Activated CD4-positive, alpha-beta T cell treated with anti-CD3 and anti-CD28 coated beads, Interleukin-2, amount 10 ng/mL, durations not matched to agents 7 days and 5 days (primary cell): ENCODE data around the gene PCBD2. TPM values are rescaled to one million over a fixed set of nuclear protein-coding genes. Genes with fewer than 3 reads are reported as not detected.
"Not testable (repeated sequence)": the region's sequence is repeated elsewhere in the genome, so short reads cannot be mapped to it uniquely, and the experiment has no call there.

Experiments used
- CTCF ChIA-PET: fragments of 350-600 bp; sonication (Branson Sonifier 250); formaldehyde crosslinking; loops from one replicate; lab custom pipeline; 2021; ENCODE audit warnings: antibody characterized with exemption; lab: Charles Lee
- POLR2A ChIA-PET: fragments of 350-600 bp; sonication (Branson Sonifier 250); formaldehyde crosslinking; loops from one replicate; lab custom pipeline; 2021; ENCODE audit warnings: antibody characterized with exemption; lab: Charles Lee
- DNase-seq: peaks from one replicate; pipeline ENCODE4 v3.0.0-alpha.2; 2020
- H3K27ac Mint-ChIP-seq: one replicate; pipeline ENCODE4 v1.8.0; 2021; ENCODE audit warnings: mild to moderate bottlenecking, moderate library complexity, mixed read lengths
- H3K27me3 Mint-ChIP-seq: one replicate; pipeline ENCODE4 v1.8.0; 2021; ENCODE audit warnings: mixed read lengths
- H3K36me3 Mint-ChIP-seq: one replicate; pipeline ENCODE4 v1.8.0; 2021; ENCODE audit warnings: low read depth, mixed read lengths
- H3K4me1 Mint-ChIP-seq: one replicate; pipeline ENCODE4 v1.8.0; 2021; ENCODE audit warnings: mixed read lengths
- H3K4me3 Mint-ChIP-seq: one replicate; pipeline ENCODE4 v1.8.0; 2021; ENCODE audit warnings: mild to moderate bottlenecking, moderate library complexity, mixed read lengths
- H3K9me3 Mint-ChIP-seq: one replicate; pipeline ENCODE4 v1.8.0; 2021; ENCODE audit warnings: mixed read lengths
- total RNA-seq, 2 experiments: library from RNA; stranded (reverse); gene quantifications; one replicate each; pipeline ENCODE4 v1.2.3, GENCODE V29; 2021

PCBD2 gene
- total RNA-seq, 2 experiments from 2014 or later: 15.4 to 15.7 TPM

GRCh38 chr5:134968055-134968454, 63.1 kb downstream of the PCBD2 start:
- Mint-ChIP-seq H3K9me3 (no peaks in the 10 kb centered on the region), H3K4me3 (no peak overlapping the region), H3K36me3 (peaks cover 14% of the 10 kb centered on the region), H3K27ac (no peak overlapping the region), H3K27me3 (no peaks in the 10 kb centered on the region), H3K4me1 (peaks cover 32% of the 10 kb centered on the region)
- no peak for DNase-seq
- CTCF ChIA-PET: no interaction called here
- POLR2A ChIA-PET: no interaction called here

- peaks cover 21% of the 10 kb centered on the region for H3K4me1 Mint-ChIP-seq
- CTCF ChIA-PET: interaction anchor here (1.1 kb wide), 1 partner anchor 21 kb away, joined by 3 read pairs; no protein-coding TSS in a partner anchor
- no peak overlapping the region for H3K27ac Mint-ChIP-seq
- no peak overlapping the region for H3K4me3 Mint-ChIP-seq
- no peaks in the 10 kb centered on the region for H3K27me3 Mint-ChIP-seq
- peaks cover 13% of the 10 kb centered on the region for H3K36me3 Mint-ChIP-seq
- POLR2A ChIA-PET: no interaction called here
- no peaks in the 10 kb centered on the region for H3K9me3 Mint-ChIP-seq
- DNase-seq: no peak
Measured at GRCh38 chr5:134969166-134969565, 64.2 kb downstream of the PCBD2 start.

GRCh38 chr5:134975078-134975715, 70.3 kb downstream of the PCBD2 start:
- Mint-ChIP-seq H3K9me3 (peaks cover 13% of the 10 kb centered on the region), H3K4me3 (no peak overlapping the region), H3K36me3 (peaks cover 13% of the 10 kb centered on the region), H3K27me3 (no peaks in the 10 kb centered on the region), H3K4me1 (no peaks in the 10 kb centered on the region), H3K27ac (no peak overlapping the region)
- CTCF ChIA-PET: no interaction called here
- DNase-seq: no peak
- POLR2A ChIA-PET: no interaction called here

GRCh38 chr5:134975843-134976242, 70.9 kb downstream of the PCBD2 start:
- CTCF ChIA-PET: no interaction called here
- DNase-seq: no peak
- POLR2A ChIA-PET: no interaction called here
- H3K27ac Mint-ChIP-seq: no peak overlapping the region
- peaks cover 13% of the 10 kb centered on the region for H3K36me3 Mint-ChIP-seq
- no peak overlapping the region for H3K4me3 Mint-ChIP-seq
- no peaks in the 10 kb centered on the region for H3K4me1 Mint-ChIP-seq
- peaks cover 16% of the 10 kb centered on the region for H3K9me3 Mint-ChIP-seq
- no peaks in the 10 kb centered on the region for H3K27me3 Mint-ChIP-seq

- H3K4me3 Mint-ChIP-seq: no peak overlapping the region
- no peaks in the 10 kb centered on the region for H3K27me3 Mint-ChIP-seq
- H3K9me3 Mint-ChIP-seq: peaks cover 23% of the 10 kb centered on the region
- no peak for DNase-seq
- no peak overlapping the region for H3K27ac Mint-ChIP-seq
- ChIA-PET POLR2A (no interaction called here), CTCF (no interaction called here)
- no peaks in the 10 kb centered on the region for H3K4me1 Mint-ChIP-seq
- peaks cover 15% of the 10 kb centered on the region for H3K36me3 Mint-ChIP-seq
Measured at GRCh38 chr5:134976841-134977240, 71.9 kb downstream of the PCBD2 start.

- Mint-ChIP-seq H3K27ac (no peak overlapping the region), H3K27me3 (peaks cover 6% of the 10 kb centered on the region), H3K4me3 (no peak overlapping the region), H3K9me3 (peaks cover 38% of the 10 kb centered on the region), H3K4me1 (no peaks in the 10 kb centered on the region), H3K36me3 (peaks cover 16% of the 10 kb centered on the region)
- POLR2A ChIA-PET: no interaction called here
- CTCF ChIA-PET: interaction anchor here (1.2 kb wide), 1 partner anchor 27 kb away, joined by 3 read pairs; no protein-coding TSS in a partner anchor
- DNase-seq: no peak
Measured at GRCh38 chr5:134979416-134979815, 74.5 kb downstream of the PCBD2 start.

- DNase-seq: no peak
- ChIA-PET CTCF (no interaction called here), POLR2A (no interaction called here)
- Mint-ChIP-seq H3K9me3 (peaks cover 35% of the 10 kb centered on the region), H3K36me3 (peaks cover 6% of the 10 kb centered on the region), H3K27ac (no peak overlapping the region), H3K27me3 (peaks cover 9% of the 10 kb centered on the region), H3K4me3 (no peak overlapping the region), H3K4me1 (no peaks in the 10 kb centered on the region)
Measured at GRCh38 chr5:134982230-134982629, 77.3 kb downstream of the PCBD2 start.

- no peak overlapping the region for H3K27ac Mint-ChIP-seq
- ChIA-PET POLR2A (interaction anchor here (0.6 kb wide), 1 partner anchor 178 kb away, joined by 3 read pairs; no protein-coding TSS in a partner anchor), CTCF (interaction anchor here (0.6 to 0.7 kb wide), 2 partner anchors 34 to 159 kb away, joined by 3 read pairs; no protein-coding TSS in a partner anchor)
- H3K4me3 Mint-ChIP-seq: no peak overlapping the region
- no peaks in the 10 kb centered on the region for H3K36me3 Mint-ChIP-seq
- H3K4me1 Mint-ChIP-seq: peaks cover 2% of the 10 kb centered on the region
- no peak for DNase-seq
- H3K9me3 Mint-ChIP-seq: no peaks in the 10 kb centered on the region
- peaks cover 11% of the 10 kb centered on the region for H3K27me3 Mint-ChIP-seq
Measured at GRCh38 chr5:134989266-134989830, 84.4 kb downstream of the PCBD2 start.

- H3K9me3 Mint-ChIP-seq, H3K4me3 Mint-ChIP-seq, H3K27ac Mint-ChIP-seq, CTCF ChIA-PET, H3K36me3 Mint-ChIP-seq, DNase-seq, H3K4me1 Mint-ChIP-seq, POLR2A ChIA-PET: not testable (repeated sequence)
- peaks cover 11% of the 10 kb centered on the region for H3K27me3 Mint-ChIP-seq
Measured at GRCh38 chr5:134990183-134990582, 85.3 kb downstream of the PCBD2 start.

- no peak overlapping the region for H3K4me3 Mint-ChIP-seq
- ChIA-PET POLR2A (no interaction called here), CTCF (no interaction called here)
- no peaks in the 10 kb centered on the region for H3K36me3 Mint-ChIP-seq
- no peak overlapping the region for H3K27ac Mint-ChIP-seq
- H3K27me3 Mint-ChIP-seq: peaks cover 8% of the 10 kb centered on the region
- peaks cover 2% of the 10 kb centered on the region for H3K4me1 Mint-ChIP-seq
- no peaks in the 10 kb centered on the region for H3K9me3 Mint-ChIP-seq
- DNase-seq: no peak
Measured at GRCh38 chr5:134992148-134992547, 87.2 kb downstream of the PCBD2 start.

- peaks cover 7% of the 10 kb centered on the region for H3K27me3 Mint-ChIP-seq
- H3K36me3 Mint-ChIP-seq: no peaks in the 10 kb centered on the region
- H3K9me3 Mint-ChIP-seq: no peaks in the 10 kb centered on the region
- CTCF ChIA-PET: no interaction called here
- no peak overlapping the region for H3K4me3 Mint-ChIP-seq
- no peak overlapping the region for H3K27ac Mint-ChIP-seq
- POLR2A ChIA-PET: no interaction called here
- DNase-seq: no peak
- H3K4me1 Mint-ChIP-seq: peaks cover 2% of the 10 kb centered on the region
Measured at GRCh38 chr5:134993161-134993560, 88.2 kb downstream of the PCBD2 start.

GRCh38 chr5:134994560-134995156, 89.7 kb downstream of the PCBD2 start:
- no peaks in the 10 kb centered on the region for H3K36me3 Mint-ChIP-seq
- no peaks in the 10 kb centered on the region for H3K9me3 Mint-ChIP-seq
- POLR2A ChIA-PET: no interaction called here
- CTCF ChIA-PET: no interaction called here
- H3K27ac Mint-ChIP-seq: no peak overlapping the region
- no peak for DNase-seq
- H3K27me3 Mint-ChIP-seq: no peaks in the 10 kb centered on the region
- H3K4me1 Mint-ChIP-seq: no peaks in the 10 kb centered on the region
- no peak overlapping the region for H3K4me3 Mint-ChIP-seq

GRCh38 chr5:134995850-134996402, 91.0 kb downstream of the PCBD2 start:
- POLR2A ChIA-PET: no interaction called here
- H3K9me3 Mint-ChIP-seq: no peaks in the 10 kb centered on the region
- H3K4me1 Mint-ChIP-seq: no peaks in the 10 kb centered on the region
- no peak overlapping the region for H3K4me3 Mint-ChIP-seq
- DNase-seq: no peak
- CTCF ChIA-PET: no interaction called here
- no peaks in the 10 kb centered on the region for H3K36me3 Mint-ChIP-seq
- H3K27me3 Mint-ChIP-seq: no peaks in the 10 kb centered on the region
- H3K27ac Mint-ChIP-seq: no peak overlapping the region
